SHP77 treated with DMSO at 0.1 percent for 48 hours (cell line): ENCODE measurements around the gene TAF13.

Source experiments
- DNase-seq: peaks from one replicate; lab custom pipeline; 2025; lab: John Stamatoyannopoulos, UW

TAF13 gene, protein sequence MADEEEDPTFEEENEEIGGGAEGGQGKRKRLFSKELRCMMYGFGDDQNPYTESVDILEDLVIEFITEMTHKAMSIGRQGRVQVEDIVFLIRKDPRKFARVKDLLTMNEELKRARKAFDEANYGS

DNA sequence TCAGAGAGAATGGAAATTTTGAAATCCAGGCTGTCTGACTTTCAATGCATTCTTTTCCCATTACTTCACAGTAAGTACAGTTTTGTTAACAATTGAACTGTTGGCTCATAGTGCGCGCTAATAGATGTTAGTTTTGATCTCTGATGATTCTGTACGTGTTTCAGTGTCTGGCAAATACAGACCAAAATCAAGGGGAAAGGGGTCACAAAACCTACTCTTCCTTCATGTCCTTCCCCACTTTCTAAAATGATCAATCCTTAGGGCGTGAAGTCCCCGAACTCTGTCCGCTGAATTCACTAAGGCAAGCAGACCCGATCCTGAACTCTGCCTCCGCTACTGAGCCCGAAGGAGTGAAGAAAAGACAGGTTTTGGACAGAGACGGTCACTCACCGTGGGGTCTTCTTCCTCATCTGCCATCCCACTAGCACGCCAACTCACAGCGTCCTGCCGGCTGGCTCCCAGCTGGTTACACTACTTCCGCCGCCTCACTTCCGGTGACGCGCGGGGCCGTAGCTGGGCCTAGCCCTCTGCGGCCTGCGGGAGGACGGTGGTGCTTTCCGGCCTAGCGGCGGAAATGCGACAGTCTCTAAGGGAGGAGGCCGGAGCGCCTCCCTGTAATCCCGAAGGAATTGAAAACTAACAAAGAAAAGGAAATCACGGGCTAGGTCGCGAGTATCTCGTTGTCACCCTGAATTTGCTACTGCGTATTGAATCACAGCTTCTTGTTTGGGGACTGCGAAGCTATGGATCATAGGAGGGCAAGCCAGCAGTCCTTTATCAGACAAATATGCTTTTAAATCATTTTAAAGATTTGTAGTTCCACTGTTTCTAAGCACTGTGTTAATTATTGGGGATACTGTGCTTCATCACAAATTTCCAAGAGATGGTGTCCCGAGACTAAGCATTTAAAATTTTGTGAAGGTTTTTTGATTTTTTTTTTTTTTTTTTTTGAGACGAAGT, at the start of gene TAF13:
Gene TAF13 (minus strand): TSS at position 473 of the 960 bp plus-strand sequence. CDS start 56 bp downstream, at position 417.
- peak; percentile 91 for DNase-seq

DNA sequence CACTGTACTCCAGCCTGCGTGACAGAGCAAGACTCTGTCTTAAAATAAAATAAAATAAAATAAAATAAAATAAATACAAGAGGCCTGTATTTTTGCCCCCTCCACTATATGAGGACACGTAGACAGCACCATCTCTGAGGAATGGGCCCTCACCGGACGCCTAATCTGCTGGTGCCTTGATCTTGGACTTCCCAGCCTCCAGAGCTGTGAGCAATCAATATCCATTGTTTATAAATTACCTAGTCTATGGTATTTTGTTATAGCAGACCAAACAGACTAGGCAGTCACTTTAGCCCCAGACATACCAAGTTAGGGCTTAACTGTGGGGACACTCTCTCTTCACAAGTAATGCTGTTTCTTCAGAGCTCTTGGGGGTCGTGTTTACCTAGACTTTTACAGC, 44.6 kb upstream of the TAF13 start:
- DNase-seq = no peak

DNA sequence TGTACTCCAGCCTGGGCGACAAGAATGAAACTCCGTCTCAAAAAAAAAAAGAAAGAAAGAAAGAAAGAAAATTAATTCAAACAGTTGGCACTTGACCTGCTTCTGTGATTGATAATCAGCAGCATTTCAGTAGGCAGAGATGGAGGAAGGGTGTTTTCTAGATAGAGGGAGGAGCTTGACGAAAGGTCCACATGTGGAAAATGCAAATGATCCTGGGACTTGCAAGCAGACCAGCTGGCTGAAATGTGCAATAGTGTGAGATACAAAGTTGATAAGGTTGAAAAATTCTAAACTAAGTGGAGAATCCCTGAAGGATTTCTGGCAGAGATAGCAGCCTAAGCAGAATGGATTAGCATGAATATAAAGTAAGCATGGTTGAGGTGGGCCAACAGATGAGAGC, 42.3 kb upstream of the TAF13 start:
- no peak for DNase-seq

DNA sequence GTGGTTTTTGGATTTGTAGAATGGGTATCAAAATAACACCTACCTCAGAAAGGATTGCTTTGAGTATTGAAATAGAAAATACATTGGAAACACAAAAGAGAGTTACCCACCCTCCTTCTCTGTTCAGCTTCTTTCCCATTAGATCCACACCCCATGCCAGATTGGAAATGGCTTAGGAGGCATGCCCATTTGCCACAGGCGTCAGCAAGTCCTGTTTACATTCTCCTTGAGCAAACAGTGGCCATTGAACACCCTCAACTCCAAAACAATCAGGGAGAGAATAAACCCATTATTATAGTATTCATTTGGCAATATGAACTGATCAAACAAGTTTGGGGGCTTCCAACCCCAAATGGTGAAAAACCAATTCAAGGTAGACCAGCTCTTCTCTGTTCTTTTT, 40.5 kb upstream of the TAF13 start:
- DNase-seq = no peak

DNA sequence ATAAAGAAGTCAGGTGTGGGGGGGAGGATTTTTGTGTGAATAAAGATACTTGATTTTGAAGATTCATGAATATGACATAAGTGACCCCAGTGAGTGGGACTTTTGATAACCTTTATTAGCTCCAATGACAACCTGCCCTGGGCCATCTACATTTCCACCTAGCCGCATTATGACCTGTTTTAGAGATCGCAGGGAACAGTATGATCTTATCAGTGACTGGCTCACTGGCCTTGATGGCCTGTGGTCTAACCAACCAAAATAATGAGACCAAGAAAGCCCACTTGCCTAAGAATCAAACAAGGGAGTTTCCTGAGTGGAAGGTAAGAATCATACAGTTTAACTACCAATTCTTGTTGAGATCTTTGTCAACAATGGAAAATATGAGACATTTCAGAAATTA, 39.9 kb upstream of the TAF13 start:
- no peak for DNase-seq

DNA sequence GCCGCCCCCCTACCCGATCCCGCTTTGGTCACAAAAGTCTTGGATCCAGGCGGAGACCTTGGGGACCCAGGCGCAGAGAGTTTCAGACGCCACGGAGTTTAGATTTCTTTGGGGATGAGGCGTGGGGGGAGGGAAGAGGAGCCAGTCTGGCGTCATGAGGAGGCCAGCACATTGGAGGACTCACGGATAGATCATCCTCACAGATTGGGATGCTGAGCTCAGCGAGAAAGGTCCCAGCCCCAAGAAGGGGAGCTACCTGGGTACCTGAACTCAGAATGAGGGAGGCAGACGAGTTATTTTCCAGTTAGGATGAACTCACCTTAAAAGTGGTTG, 38.5 kb upstream of the TAF13 start:
- no peak for DNase-seq

DNA sequence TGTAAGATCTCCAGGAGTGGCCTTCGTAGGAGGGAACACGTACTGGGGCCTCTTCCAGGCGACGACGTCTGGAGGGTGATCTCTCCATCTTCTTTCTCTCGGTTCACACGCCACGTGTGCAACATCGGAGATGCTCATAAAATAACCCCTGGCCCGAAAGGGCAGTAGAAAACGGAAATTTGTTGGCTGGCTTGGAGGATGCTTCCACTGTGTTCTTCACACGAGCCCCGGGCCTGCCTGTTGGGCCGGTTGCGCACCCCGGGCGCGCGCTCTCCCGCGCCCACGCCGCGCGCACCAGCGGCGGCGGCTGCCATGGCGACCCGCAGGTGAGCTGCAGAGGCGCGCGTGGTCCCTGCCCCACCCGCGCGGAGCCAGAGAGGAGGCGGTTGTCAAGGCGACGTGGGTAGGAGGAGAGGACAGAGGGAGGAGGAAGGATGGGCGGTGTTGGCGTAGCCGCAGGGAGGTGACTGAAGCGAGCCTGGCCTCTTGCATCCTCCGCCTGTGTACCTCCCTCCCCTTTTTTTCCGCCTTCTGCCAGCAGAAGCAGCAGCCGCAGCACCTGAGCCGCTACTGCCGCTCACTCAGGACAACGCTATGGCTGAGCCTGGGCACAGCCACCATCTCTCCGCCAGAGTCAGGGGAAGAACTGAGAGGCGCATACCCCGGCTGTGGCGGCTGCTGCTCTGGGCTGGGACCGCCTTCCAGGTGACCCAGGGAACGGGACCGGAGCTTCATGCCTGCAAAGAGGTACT, 38.0 kb upstream of the TAF13 start, which contains the start of gene ELAPOR1:
Gene ELAPOR1 (plus strand): TSS at position 526 of the 752 bp plus-strand sequence. CDS start 69 bp downstream, at position 595.
- peak; percentile 25 for DNase-seq

DNA sequence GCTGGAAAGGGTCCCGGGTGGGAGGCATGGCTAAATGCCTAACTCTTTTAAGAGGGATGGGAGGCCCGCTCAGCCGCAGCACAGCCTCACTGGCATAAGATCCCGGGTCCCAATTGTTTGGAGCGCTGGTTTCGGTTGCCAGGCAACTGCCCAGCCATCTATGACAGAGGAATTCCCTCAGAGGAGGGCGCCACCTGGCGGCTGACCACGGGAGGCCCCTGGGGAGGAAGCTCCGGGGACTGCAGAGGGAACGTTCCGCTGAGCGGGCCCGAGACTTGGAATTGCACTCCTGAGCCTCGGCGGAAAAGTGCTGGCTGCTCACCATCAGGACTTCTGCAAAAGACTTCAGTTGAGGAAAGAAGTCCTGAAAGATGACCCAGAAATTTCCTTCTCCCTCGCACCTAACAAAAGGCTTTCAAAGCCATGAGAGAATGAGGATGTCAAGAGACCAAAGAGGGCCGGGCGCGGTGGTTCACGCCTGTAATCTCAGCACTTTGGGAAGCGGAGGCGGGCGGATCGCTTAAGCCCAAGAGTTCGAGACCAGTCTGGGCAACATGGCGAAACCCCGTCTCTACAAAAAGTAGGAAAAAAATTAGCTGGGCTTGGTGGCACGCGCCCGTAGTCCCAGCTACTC, 37.0 kb upstream of the TAF13 start:
- DNase-seq = peak; percentile 87

DNA sequence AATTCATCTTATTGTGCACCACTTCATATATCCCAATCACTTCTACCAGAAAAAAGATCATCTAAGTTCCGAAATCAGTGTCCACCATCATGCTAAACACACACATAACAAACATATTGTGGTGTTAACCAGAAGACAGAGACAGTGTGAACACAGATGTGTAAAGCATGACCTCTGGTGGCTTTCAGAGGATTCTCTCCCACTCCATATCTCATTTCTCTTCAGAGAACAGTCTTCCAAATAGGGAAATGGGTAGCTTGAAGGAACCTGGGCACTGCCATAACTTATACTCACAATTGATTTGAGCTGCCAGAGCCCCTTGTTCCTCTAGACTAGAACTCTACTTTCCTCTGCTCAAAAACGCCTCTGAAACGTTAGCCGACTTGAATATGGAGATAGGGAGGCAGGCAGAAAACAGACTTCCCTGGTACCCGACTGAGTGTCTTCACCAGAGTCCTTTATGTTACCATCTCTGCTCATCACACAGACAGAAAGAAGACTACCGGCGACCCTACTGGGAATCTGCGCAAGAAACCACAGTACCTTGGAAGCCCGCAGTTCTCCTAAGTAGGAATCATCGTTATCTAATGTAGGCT, 36.4 kb upstream of the TAF13 start:
- peak; percentile 16 for DNase-seq

DNA sequence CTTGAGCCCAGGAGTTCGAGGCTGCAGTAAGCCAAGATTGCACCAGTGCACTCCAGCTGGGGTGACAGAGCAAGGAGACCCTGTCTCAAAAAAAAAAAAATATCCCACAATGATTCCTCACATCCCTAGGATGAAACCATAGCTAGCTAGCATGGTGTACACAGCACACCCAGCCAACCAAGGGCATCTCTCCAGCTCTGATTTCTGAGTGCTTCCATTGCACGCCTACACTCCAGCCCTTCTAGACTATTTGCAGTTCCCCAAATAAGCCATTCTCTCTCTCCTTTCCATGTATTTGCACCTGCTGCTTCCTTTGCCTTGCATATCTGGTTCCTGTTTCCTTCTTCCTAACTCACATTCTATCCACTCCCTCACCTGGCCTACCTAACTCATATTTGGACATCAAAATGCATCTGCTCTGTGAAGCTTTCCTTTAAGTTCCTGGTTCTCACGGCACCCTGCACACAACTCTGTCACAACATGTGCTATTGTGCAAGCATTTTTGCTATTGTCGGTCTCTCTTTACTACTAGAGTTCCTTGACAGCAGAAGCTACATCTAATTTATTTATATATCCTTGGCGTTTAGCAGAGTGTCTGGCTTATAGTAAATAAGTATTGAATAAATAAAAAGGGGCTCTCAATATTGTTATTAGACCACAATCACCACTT, 35.7 kb upstream of the TAF13 start:
- DNase-seq = no peak

DNA sequence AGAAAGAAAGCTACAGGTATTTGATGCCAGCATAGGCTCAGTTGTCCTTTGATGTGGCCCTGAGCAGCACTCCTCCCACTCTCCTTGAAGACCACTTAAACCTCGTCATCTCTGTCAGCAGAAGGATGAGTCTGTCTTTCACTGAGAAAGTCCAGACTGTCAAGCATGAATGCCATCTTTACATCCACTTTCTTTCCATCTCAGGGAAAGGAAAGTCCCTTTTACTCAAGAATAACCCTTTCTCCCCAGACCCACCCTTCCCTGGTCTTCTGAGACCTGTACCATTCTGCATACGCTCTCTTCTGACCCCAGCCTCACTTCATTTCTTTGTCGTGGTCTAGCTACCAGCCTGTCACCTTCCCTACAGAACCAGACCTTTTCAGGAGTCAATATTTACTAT, 34.1 kb upstream of the TAF13 start:
- DNase-seq = no peak

DNA sequence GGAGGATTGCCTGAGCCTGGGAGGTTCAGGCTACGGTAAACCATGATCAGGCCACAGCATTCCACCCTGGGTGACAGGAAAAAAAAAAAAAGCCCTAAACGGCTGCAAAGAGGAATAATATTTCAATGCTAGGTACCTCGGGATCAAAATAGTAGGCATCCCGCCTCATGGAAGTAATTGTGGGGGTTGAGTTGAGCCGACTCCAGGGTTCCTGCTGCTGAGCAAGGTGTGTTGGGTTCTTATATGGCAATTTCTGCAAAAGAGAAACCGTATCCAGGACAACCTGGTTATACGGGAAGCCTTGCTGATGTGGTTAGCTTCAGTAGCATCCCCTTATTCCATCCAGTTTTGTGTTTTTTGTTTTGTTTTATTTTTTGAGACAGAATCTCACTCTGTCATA, 32.0 kb upstream of the TAF13 start:
- DNase-seq = no peak

DNA sequence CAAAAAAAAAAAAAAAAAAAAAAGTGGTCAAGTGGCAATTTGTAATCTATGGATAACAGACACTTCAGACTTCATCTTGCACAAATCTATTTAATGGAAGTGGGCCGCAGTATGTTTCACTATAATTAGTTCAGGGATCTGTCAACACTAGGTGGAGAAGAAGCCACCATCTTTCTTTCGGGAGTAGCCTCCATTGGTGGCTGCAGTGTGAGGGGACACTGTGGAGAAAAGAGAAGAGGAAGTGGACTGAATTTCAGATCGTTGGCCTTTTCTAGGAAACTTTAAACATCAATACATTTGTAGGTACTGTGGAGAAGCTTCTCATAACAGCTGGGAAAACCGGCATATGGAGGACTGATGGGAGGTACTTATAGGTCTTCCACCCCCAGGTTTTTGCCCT, 30.1 kb upstream of the TAF13 start:
- DNase-seq = no peak

DNA sequence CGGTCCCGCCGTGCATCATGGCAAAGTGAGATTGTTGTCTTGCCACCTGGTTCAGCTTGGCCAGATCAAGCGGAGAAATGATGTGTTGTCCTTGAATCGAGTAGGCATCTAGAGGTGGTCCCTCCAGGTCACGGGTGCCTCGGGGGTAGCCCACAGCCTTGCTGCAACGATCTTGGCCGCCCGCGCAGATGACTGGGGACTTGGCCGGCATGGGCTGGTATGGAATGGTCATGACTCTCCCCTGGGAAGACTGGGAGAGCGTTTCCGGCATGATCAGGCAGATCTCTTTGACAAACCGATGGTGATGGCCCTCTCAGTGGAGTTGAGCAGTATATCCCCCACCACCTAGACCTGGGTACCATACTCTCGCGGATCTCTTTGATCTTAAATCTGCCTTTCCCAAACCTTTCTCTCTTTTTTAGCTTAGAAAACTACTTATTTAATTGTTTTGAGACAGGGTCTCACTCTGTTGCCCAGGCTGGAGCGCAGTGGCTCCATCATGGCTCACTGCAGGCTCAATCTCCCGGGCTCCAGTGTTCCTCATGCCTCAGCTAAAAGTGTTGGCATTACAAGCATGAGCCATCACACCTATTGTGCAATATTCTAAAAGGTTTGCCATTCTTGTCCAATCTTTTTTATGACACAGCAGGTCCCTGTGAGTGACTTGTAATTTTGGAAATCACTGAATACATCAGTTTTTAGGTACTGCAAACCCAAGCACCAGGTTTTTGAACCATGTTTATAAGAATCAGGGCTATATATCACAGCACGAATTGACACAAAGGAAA, 28.8 kb upstream of the TAF13 start:
- no peak for DNase-seq

DNA sequence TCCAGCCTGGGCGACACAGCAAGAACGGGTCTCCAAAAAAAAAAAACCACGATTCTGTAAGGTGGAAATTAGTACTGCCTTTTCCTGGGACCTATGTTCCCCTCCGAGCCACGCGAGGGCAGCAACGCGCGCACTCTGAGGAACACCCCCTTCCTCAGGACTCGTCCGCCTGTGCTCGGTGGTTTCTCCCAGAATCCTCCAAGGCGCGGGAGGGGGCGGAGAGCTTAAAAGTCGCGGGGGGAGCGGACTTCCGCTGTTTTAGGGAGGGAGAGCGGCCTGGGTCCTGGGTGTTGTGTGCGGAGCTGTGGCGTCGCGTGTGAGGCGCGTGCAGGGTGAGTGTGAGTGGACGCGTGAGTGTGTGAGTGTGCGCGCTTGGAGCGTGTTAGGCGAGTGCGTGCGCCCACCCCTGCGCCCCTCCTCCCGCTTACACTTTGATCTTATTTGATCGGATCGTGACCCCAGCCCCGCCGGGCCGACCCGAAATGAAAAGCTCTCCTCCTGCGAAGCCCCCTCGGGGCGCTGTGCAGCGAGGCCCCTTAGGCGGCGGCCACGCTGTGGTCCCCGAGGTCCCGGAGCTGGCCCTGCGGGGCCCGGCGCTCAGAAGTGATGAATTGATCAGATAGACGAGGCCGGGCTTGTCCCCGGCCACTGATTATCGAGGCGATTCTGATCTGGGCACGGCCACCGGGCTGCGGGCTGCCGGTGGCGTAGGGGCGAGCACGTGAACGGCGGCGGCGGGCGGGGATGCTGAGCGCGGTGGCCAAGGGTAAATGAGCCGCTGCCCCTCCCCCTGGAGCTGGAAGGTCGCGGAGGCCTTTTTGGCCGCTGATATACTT, 24.4 kb upstream of the TAF13 start:
- peak; percentile 90 for DNase-seq

DNA sequence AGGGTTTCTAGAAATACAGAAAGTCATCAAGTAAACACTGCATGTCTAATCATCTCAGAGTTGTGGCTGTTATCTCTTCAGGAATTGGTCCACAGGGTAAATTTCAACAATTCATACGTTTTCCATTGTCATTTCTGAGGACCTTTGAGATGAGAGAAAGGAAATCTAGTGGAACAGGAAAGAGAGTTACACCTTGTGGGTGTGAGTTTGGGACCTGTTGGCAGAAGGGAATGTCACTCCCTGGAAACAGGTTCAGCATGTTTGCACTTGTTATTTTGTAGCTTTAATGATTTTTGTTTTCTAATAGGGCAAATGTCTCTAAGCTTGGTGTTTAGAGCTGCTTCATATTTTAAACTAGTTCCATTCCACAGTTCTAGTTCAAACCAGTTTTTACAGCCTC, 20.3 kb upstream of the TAF13 start:
- DNase-seq = no peak

DNA sequence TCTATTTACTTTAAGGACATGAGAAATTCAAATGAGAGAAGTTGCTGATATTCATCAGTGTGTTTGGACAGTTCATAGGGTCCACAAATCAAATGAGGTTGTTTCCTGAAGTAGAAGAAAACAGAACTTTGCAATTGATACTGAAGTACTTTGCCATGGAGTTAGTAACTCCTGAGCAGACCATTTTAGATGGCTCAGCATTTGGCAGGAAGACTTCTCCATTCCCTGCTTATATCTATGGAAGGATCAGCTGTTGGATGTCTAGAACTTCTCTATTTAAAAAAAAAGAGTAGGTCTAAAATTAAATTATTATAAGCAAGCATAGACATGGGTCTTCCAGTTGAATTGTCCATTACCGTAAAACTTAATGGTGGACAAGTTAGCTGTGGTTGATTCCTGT, 19.8 kb upstream of the TAF13 start:
- no peak for DNase-seq

DNA sequence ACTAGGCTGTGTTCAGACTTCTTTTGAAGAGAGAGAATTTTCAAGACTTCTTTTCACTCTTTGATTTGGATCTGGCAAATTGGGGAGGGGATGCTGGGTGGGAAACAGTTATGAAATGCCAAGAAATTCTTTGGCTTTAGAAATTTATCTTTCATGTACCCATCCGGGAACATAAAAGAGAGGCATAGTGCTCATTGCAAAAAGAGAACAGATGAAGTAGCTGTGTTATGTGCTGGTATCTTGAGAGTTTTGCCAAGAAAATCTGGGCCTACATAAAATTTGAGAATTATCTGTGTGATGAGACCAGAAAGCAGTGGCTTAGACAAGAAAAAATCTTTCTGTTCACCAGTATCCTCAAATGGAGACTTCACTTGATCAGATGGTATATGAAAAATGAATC, 19.1 kb upstream of the TAF13 start:
- DNase-seq = no peak

DNA sequence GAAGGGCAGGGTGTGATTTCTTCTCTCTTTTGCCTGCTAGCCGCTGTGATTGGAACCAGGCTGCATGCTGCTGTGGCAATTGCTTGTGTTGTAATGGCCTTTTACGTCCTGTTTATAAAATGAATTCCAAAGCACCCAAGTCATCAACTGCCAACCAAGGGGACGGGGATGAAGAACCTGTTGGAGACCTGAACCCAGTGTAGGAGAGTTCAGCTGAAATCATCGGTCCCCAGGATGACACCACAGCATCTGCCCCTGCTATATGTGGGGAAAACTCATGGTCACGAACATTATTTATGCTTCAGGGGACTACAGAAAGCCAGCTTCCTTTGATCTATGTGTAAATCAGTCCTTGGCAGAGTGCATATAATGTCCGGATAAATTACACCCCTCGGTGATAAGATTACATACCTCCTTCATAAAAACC, 18.6 kb upstream of the TAF13 start:
- DNase-seq = no peak

DNA sequence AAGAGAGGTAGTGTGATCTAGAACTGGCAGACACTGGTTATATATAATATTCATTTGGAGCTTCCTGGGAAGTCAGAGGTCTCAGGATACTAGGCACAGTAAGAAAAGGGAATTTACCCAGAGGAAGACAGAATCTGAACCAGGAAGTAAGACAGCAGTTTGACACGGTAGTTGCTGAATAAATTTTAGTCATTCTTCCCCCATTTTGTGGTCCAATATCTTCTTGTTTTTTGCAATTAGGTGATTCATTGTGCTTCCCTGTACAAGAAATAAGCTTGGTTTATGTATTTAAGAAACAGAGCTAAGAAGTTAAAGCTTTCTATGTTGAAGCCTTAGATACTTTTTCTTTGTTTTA, 16.0 kb upstream of the TAF13 start:
- no peak for DNase-seq
